Eye (tissue), 1 donor: ENCODE data around the gene BBC3.

ENCODE experiments used
- DNase-seq: peaks from one replicate; pipeline ENCODE4 v3.0.0-alpha.2; 2015

BBC3 gene

GRCh38 chr19:47188507-47189033, 42.4 kb downstream of the BBC3 start:
- no peak for DNase-seq

- DNase-seq: no peak
These were observed 43.2 kb downstream of the BBC3 start for GRCh38 chr19:47187797-47188196.

- no peak for DNase-seq
These were observed 43.7 kb downstream of the BBC3 start for GRCh38 chr19:47187335-47187655.

- no peak for DNase-seq
These were observed 44.3 kb downstream of the BBC3 start for GRCh38 chr19:47186446-47187334.

- DNase-seq: no peak
These were observed 47.4 kb downstream of the BBC3 start for GRCh38 chr19:47183601-47184000.

GRCh38 chr19:47179653-47180310, 51.2 kb downstream of the BBC3 start:
- no peak for DNase-seq

- DNase-seq: peak; percentile 15
These were observed 54.3 kb downstream of the BBC3 start for GRCh38 chr19:47176627-47177090.

GRCh38 chr19:47176071-47176626, 54.9 kb downstream of the BBC3 start:
- no peak for DNase-seq

GRCh38 chr19:47172666-47173455, 58.1 kb downstream of the BBC3 start:
- no peak for DNase-seq
